Smooth muscle cell (in vitro differentiated cells): ENCODE data around the gene DBH. TPM values are rescaled to one million over a fixed set of nuclear protein-coding genes. Genes with fewer than 3 reads are reported as not detected.

Experiments
- DNase-seq: peaks from one replicate; lab custom pipeline; 2025; ENCODE audit not compliant: unreplicated experiment; lab: John Stamatoyannopoulos, UW
- H2AFZ ChIP-seq: fragments of 200-600 bp; sonication (generic); 2 replicates; pipeline ENCODE4 v1.6.0; 2016; ENCODE audit warnings: antibody characterized with exemption, low read depth, mild to moderate bottlenecking
- H3F3A ChIP-seq: fragments of 200-600 bp; sonication (generic); 2 replicates; pipeline ENCODE4 v1.6.0; 2017; ENCODE audit warnings: antibody characterized with exemption, low read depth
- H3K27ac ChIP-seq: fragments of 200-600 bp; sonication (generic); 2 replicates; pipeline ENCODE4 v1.5.1; 2016; ENCODE audit warnings: low read depth, mild to moderate bottlenecking
- H3K27me3 ChIP-seq: fragments of 200-600 bp; sonication (generic); 2 replicates; pipeline ENCODE4 v1.6.1; 2016; ENCODE audit warnings: low read depth, mild to moderate bottlenecking
- H3K36me3 ChIP-seq: fragments of 200-600 bp; sonication (generic); 2 replicates; pipeline ENCODE4 v1.5.1; 2016; ENCODE audit warnings: low read depth
- H3K4me1 ChIP-seq: fragments of 200-600 bp; sonication (generic); 2 replicates; pipeline ENCODE4 v1.5.1; 2016; ENCODE audit warnings: low read depth
- H3K4me2 ChIP-seq: fragments of 200-600 bp; sonication (generic); 2 replicates; pipeline ENCODE4 v1.6.0; 2016; ENCODE audit warnings: mild to moderate bottlenecking
- H3K4me3 ChIP-seq: fragments of 200-600 bp; sonication (generic); 2 replicates; pipeline ENCODE4 v1.5.1; 2016; ENCODE audit warnings: mild to moderate bottlenecking
- H3K79me2 ChIP-seq: fragments of 200-600 bp; sonication (generic); 2 replicates; pipeline ENCODE4 v1.6.0; 2016; ENCODE audit warnings: low read depth, mild to moderate bottlenecking
- H3K9ac ChIP-seq: fragments of 200-600 bp; sonication (generic); 2 replicates; pipeline ENCODE4 v1.6.0; 2016; ENCODE audit warnings: low read depth
- H3K9me3 ChIP-seq: fragments of 200-600 bp; sonication (generic); replicated peaks from 2 replicates; pipeline ENCODE4 v1.5.1; 2016; ENCODE audit warnings: low read depth
- H4K20me1 ChIP-seq: fragments of 200-600 bp; sonication (generic); 2 replicates; pipeline ENCODE4 v1.6.0; 2016; ENCODE audit warnings: low read depth
- CTCF ChIP-seq: fragments of 200-600 bp; sonication (generic); IDR thresholded peaks from 2 replicates; pipeline ENCODE4 v1.5.1; 2017; ENCODE audit warnings: borderline replicate concordance, mild to moderate bottlenecking, antibody characterized with exemption; ENCODE audit not compliant: insufficient read depth, poor library complexity, severe bottlenecking
- WGBS: methylation state at CpG from one replicate; pipeline ENCODE4 v1.1.7; 2016; ENCODE audit warnings: low lambda C conversion rate; 5-methylcytosine and 5-hydroxymethylcytosine counted together
- polyA plus RNA-seq: library from polyadenylated mRNA; unstranded; fragments of >200 nt; fragmentation: Nextera tagmentation; extraction: Ambion mirVana; gene quantifications from 2 replicates; pipeline ENCODE4 v1.2.1, GENCODE V29; 2016
- total RNA-seq: library from RNA; depleted of rRNA; stranded (reverse); fragments of >200 nt; gene quantifications from 2 replicates; pipeline ENCODE4 v1.2.3, GENCODE V29; 2014

The DBH gene
- total and polyA plus RNA-seq, 2 experiments from 2014 or later = 0.22 TPM; not detected in 1

- no peak for TF ChIP-seq CTCF
- no peak for DNase-seq
- Histone ChIP-seq H3K4me2 (no peak overlapping the region), H3K4me3 (no peak overlapping the region), H3F3A (no peaks in the 10 kb centered on the region), H3K9ac (no peak overlapping the region), H3K79me2 (no peaks in the 10 kb centered on the region), H3K9me3 (no peaks in the 10 kb centered on the region), H3K27ac (no peak overlapping the region), H2AFZ (no peak overlapping the region), H3K4me1 (no peaks in the 10 kb centered on the region), H4K20me1 (no peaks in the 10 kb centered on the region), H3K27me3 (no peaks in the 10 kb centered on the region), H3K36me3 (no peaks in the 10 kb centered on the region)
- 91% methylated on average over 13 of the region's 17 CpGs for WGBS
Measured at GRCh38 chr9:133667759-133668450, 31.7 kb downstream of the DBH start.

GRCh38 chr9:133669182-133669801 is 33.1 kb downstream of the DBH start:
- Histone ChIP-seq H3K4me3 (no peak overlapping the region), H3K36me3 (no peaks in the 10 kb centered on the region), H4K20me1 (no peaks in the 10 kb centered on the region), H3K9ac (no peak overlapping the region), H3K9me3 (no peaks in the 10 kb centered on the region), H3K27me3 (no peaks in the 10 kb centered on the region), H3K79me2 (no peaks in the 10 kb centered on the region), H3F3A (no peaks in the 10 kb centered on the region), H3K27ac (no peak overlapping the region), H3K4me1 (no peaks in the 10 kb centered on the region), H3K4me2 (no peak overlapping the region), H2AFZ (no peak overlapping the region)
- TF ChIP-seq CTCF = no peak
- 81% methylated on average over 14 of the region's 16 CpGs for whole genome bisulfite sequencing
- no peak for DNase-seq

DNA sequence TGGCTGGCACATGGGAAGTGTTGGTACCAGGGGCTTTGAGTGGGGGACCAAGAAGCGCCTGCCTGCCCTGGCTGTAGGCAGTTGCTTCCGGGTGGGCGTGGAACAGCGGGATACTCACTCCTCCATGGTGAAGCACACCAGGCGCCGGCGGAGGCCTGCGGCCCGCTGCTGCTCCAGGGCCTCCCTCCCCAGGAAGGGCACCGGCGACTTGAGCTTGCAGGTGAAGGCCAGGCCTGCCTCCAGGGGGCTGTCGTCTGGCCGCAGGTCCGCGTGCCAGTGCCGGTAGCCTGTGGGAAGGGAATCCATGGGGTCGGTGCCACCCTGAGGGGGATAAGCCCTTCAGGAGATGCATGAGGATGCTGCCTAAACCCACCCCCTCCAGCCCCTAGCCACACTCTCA is 34.3 kb downstream of the DBH start:
- TF ChIP-seq CTCF = no peak
- no peak overlapping the region for H3K4me3 ChIP-seq
- H3K27me3 ChIP-seq = no peaks in the 10 kb centered on the region
- H3K27ac ChIP-seq = no peak overlapping the region
- H3K9me3 ChIP-seq = no peaks in the 10 kb centered on the region
- H3K36me3 ChIP-seq = no peaks in the 10 kb centered on the region
- no peaks in the 10 kb centered on the region for H3K4me1 ChIP-seq
- no peaks in the 10 kb centered on the region for H4K20me1 ChIP-seq
- no peak overlapping the region for H2AFZ ChIP-seq
- no peak for DNase-seq
- no peak overlapping the region for H3K9ac ChIP-seq
- H3K4me2 ChIP-seq = no peak overlapping the region
- H3K79me2 ChIP-seq = no peaks in the 10 kb centered on the region
- WGBS = 90% methylated on average over 17 of the region's 17 CpGs
- no peaks in the 10 kb centered on the region for H3F3A ChIP-seq

- no peaks in the 10 kb centered on the region for H3K36me3 ChIP-seq
- no peaks in the 10 kb centered on the region for H3K4me1 ChIP-seq
- TF ChIP-seq CTCF = no peak
- H2AFZ ChIP-seq = no peak overlapping the region
- no peaks in the 10 kb centered on the region for H3K79me2 ChIP-seq
- no peak for DNase-seq
- no peak overlapping the region for H3K4me2 ChIP-seq
- no peaks in the 10 kb centered on the region for H4K20me1 ChIP-seq
- H3K27me3 ChIP-seq = no peaks in the 10 kb centered on the region
- no peak overlapping the region for H3K4me3 ChIP-seq
- H3F3A ChIP-seq = no peaks in the 10 kb centered on the region
- H3K9me3 ChIP-seq = no peaks in the 10 kb centered on the region
- no peak overlapping the region for H3K27ac ChIP-seq
- no peak overlapping the region for H3K9ac ChIP-seq
- WGBS = over 99% methylated on average over 12 of the region's 21 CpGs
Measured at GRCh38 chr9:133671371-133671770, 35.2 kb downstream of the DBH start.
